ENCODE measurements around the gene ECI2. TPM values are rescaled to one million over a fixed set of nuclear protein-coding genes. Genes with fewer than 3 reads are reported as not detected.
"Not testable (repeated sequence)": the region's sequence is repeated elsewhere in the genome, so short reads cannot be mapped to it uniquely, and the experiment has no call there.

ECI2 gene
- total RNA-seq, 4 donors from 2014 or later: 23.9 to 87.9 (median 50.7) TPM

- peaks cover 2 to 96% (median 7%) of the 10 kb centered on the region in 3 donors for H3K36me3 ChIP-seq
- no peak overlapping the region for H3K4me3 ChIP-seq
- no peaks in the 10 kb centered on the region for H3K27me3 ChIP-seq
- DNase-seq: no peak
- no peak overlapping the region for H3K27ac ChIP-seq
- no peaks in the 10 kb centered on the region for H3K9me3 ChIP-seq
- TF ChIP-seq CTCF (IDR thresholded peaks at IDR 0.05) (no peak), POLR2A (IDR thresholded peaks at IDR 0.05) (no peak)
- no peaks in the 10 kb centered on the region for H3K4me1 ChIP-seq
Measured at GRCh38 chr6:4124351-4124750, 11.0 kb downstream of the ECI2 start.

- H3K9me3 ChIP-seq: no peaks in the 10 kb centered on the region
- H3K27ac ChIP-seq: no peak overlapping the region
- H3K27me3 ChIP-seq: no peaks in the 10 kb centered on the region
- TF ChIP-seq POLR2A (IDR thresholded peaks at IDR 0.05) (no peak), CTCF (IDR thresholded peaks at IDR 0.05) (no peak)
- DNase-seq: no peak
- no peaks in the 10 kb centered on the region for H3K4me1 ChIP-seq
- H3K4me3 ChIP-seq: no peak overlapping the region
- peaks cover 0 to 58% (median 2%) of the 10 kb centered on the region in 3 donors for H3K36me3 ChIP-seq
Measured at GRCh38 chr6:4115741-4116140, 19.6 kb downstream of the ECI2 start.

GRCh38 chr6:4114123-4114522, 21.3 kb downstream of the ECI2 start:
- Histone ChIP-seq H3K27ac (no peak overlapping the region), H3K9me3 (no peaks in the 10 kb centered on the region), H3K4me3 (no peak overlapping the region), H3K27me3 (no peaks in the 10 kb centered on the region), H3K4me1 (no peaks in the 10 kb centered on the region), H3K36me3 (peaks cover 0 to 41% (median 0%) of the 10 kb centered on the region in 3 donors)
- no peak for DNase-seq
- no peak for TF ChIP-seq CTCF (IDR thresholded peaks at IDR 0.05)
- no peak for TF ChIP-seq POLR2A (IDR thresholded peaks at IDR 0.05)

GRCh38 chr6:4113649-4114048, 21.7 kb downstream of the ECI2 start:
- no peak overlapping the region for H3K4me3 ChIP-seq
- no peaks in the 10 kb centered on the region for H3K27me3 ChIP-seq
- no peak overlapping the region for H3K27ac ChIP-seq
- no peak for TF ChIP-seq POLR2A (IDR thresholded peaks at IDR 0.05)
- no peak for TF ChIP-seq CTCF (IDR thresholded peaks at IDR 0.05)
- H3K9me3 ChIP-seq: no peaks in the 10 kb centered on the region
- DNase-seq: no peak
- peaks cover 0 to 4% (median 0%) of the 10 kb centered on the region in 4 donors for H3K4me1 ChIP-seq
- peaks cover 0 to 37% (median 0%) of the 10 kb centered on the region in 3 donors for H3K36me3 ChIP-seq

GRCh38 chr6:4112366-4112765, 23.0 kb downstream of the ECI2 start:
- Histone ChIP-seq H3K27ac (no peak overlapping the region), H3K4me1 (peaks cover 0 to 6% (median 0%) of the 10 kb centered on the region in 4 donors), H3K9me3 (no peaks in the 10 kb centered on the region), H3K36me3 (peaks cover 0 to 25% (median 0%) of the 10 kb centered on the region in 3 donors), H3K27me3 (no peaks in the 10 kb centered on the region), H3K4me3 (no peak overlapping the region)
- DNase-seq: no peak
- TF ChIP-seq POLR2A (IDR thresholded peaks at IDR 0.05) (no peak), CTCF (IDR thresholded peaks at IDR 0.05) (no peak)

- H3K4me1 ChIP-seq, H3K36me3 ChIP-seq, H3K9me3 ChIP-seq, H3K4me3 ChIP-seq, H3K27me3 ChIP-seq, DNase-seq: not testable (repeated sequence)
- peak overlapping the region in 1 of 4 donors; percentile 23 for H3K27ac ChIP-seq
Measured at GRCh38 chr6:4109363-4109815, 26.0 kb downstream of the ECI2 start.

All from Peyer's patch (tissue), 4 donors.